ENCODE results near the gene PDP2.

DNA sequence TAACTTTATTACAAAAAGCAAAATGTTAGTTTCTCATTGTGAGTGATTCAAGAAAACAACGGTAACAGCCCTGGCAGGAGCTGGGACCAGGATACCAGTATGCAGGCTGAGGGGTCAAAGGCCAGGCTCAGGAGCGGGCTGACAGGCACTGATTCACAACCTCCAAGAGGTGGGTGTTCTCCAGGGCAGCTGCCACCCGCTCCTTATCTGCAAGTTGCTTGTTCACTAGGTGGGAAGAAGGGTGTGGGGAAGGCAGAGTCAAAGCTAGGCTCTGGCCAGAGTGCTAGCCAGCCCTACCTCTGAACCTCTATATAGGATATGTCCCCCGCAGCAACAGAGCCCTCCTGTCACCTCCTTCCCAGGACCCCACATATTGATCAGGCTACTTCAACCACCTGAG is 51.8 kb downstream of the PDP2 start:
- TF ChIP-seq, protein P1, sequence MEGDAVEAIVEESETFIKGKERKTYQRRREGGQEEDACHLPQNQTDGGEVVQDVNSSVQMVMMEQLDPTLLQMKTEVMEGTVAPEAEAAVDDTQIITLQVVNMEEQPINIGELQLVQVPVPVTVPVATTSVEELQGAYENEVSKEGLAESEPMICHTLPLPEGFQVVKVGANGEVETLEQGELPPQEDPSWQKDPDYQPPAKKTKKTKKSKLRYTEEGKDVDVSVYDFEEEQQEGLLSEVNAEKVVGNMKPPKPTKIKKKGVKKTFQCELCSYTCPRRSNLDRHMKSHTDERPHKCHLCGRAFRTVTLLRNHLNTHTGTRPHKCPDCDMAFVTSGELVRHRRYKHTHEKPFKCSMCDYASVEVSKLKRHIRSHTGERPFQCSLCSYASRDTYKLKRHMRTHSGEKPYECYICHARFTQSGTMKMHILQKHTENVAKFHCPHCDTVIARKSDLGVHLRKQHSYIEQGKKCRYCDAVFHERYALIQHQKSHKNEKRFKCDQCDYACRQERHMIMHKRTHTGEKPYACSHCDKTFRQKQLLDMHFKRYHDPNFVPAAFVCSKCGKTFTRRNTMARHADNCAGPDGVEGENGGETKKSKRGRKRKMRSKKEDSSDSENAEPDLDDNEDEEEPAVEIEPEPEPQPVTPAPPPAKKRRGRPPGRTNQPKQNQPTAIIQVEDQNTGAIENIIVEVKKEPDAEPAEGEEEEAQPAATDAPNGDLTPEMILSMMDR (IDR thresholded peaks at IDR 0.05; ENCODE audit: low read depth, low read length), result no peak
- TF ChIP-seq EZH2phosphoT487 (IDR thresholded peaks at IDR 0.05; ENCODE audit: low read depth), result no peak
